Panc1 (cell line): ENCODE results near the gene RANBP3. TPM values are rescaled to one million over a fixed set of nuclear protein-coding genes. Genes with fewer than 3 reads are reported as not detected.

Experiments
- ATAC-seq: fragments of 200-7000 bp; cut with Tn5 transposase; 2 replicates; pipeline ENCODE4 v1.9.1; 2020; ENCODE audit warnings: mild to moderate bottlenecking, moderate library complexity
- BruUV-seq: library from RNA; stranded (reverse); fragments of 400-500 nt; replicated peaks from 2 replicates; lab custom pipeline; 2021; lab: Mats Ljungman, UMichigan
- CTCF ChIA-PET: fragments of 300-600 bp; sonication (Branson Sonifier 250); formaldehyde crosslinking; loops from one replicate; lab custom pipeline; 2022; ENCODE audit warnings: antibody characterized with exemption; lab: Charles Lee
- POLR2A ChIA-PET: fragments of 300-600 bp; sonication (Branson Sonifier 250); formaldehyde crosslinking; loops from one replicate; lab custom pipeline; 2022; ENCODE audit warnings: antibody characterized with exemption; lab: Charles Lee
- DNase-seq: peaks from one replicate; pipeline ENCODE4 v3.0.0-alpha.2; 2010; ENCODE audit warnings: low read depth, low spot score
- H3K27ac ChIP-seq: 2 replicates; pipeline ENCODE4 v1.5.1; 2011; ENCODE audit warnings: mild to moderate bottlenecking, low read length, inconsistent platforms
- H3K27me3 ChIP-seq: fragments of 200-500 bp; sonication (Bioruptor generic); 2 replicates; pipeline ENCODE4 v1.6.0; 2014; ENCODE audit warnings: low read length, inconsistent platforms; ENCODE audit not compliant: control insufficient read depth, insufficient read depth
- H3K36me3 ChIP-seq: fragments of 200-500 bp; sonication (Bioruptor generic); 2 replicates; pipeline ENCODE4 v1.5.1; 2014; ENCODE audit warnings: inconsistent platforms, mild to moderate bottlenecking, low read length, moderate library complexity; ENCODE audit not compliant: control insufficient read depth, insufficient read depth
- H3K4me1 ChIP-seq: 2 replicates; pipeline ENCODE4 v1.5.1; 2011; ENCODE audit warnings: inconsistent platforms, mild to moderate bottlenecking, low read length, moderate library complexity; ENCODE audit not compliant: control insufficient read depth, insufficient read depth
- H3K4me3 ChIP-seq, 2 experiments: 2 replicates each; pipeline ENCODE4 v1.5.1; 2011 to 2012; ENCODE audit warnings: low read depth in 2 of 2, low read length in 2 of 2, mild to moderate bottlenecking in 2 of 2, inconsistent platforms in 1 of 2, moderate library complexity in 1 of 2
- H3K9me3 ChIP-seq: fragments of 200-500 bp; sonication (Bioruptor generic); 2 replicates; pipeline ENCODE4 v1.5.1; 2014; ENCODE audit warnings: low read depth, mild to moderate bottlenecking, inconsistent platforms, low read length, moderate library complexity; ENCODE audit not compliant: control insufficient read depth, insufficient read depth
- POLR2AphosphoS5 ChIP-seq: IDR thresholded peaks from 2 replicates; pipeline ENCODE4 v1.6.1; 2012; ENCODE audit warnings: mild to moderate bottlenecking, low read depth, low read length, moderate library complexity
- SIN3A ChIP-seq: IDR thresholded peaks from 2 replicates; pipeline ENCODE4 v1.6.1; 2012; ENCODE audit warnings: low read depth, mild to moderate bottlenecking, low read length, moderate library complexity, borderline replicate concordance; ENCODE audit not compliant: insufficient read depth
- TCF7L2 ChIP-seq: IDR thresholded peaks from 2 replicates; pipeline ENCODE4 v1.6.1; 2011; ENCODE audit warnings: mild to moderate bottlenecking, low read depth, low read length, inconsistent platforms
- in situ Hi-C: cut with HindIII; loops from 2 replicates; pipeline ENCODE4 v1.10.0; 2016; ENCODE audit warnings: low sequenced_read_pairs, low pct_unique_long_range_greater_than_20kb
- intact Hi-C: fragments of 100-400 bp; cut with micrococcal nuclease; formaldehyde crosslinking; loops from one replicate; pipeline ENCODE4 v1.10.0; 2022; ENCODE audit not compliant: unreplicated experiment
- total RNA-seq: library from RNA; stranded (reverse); gene quantifications from one replicate; pipeline ENCODE4 v1.2.1, GENCODE V29; 2021; ENCODE audit not compliant: unreplicated experiment
- TF ChIP-seq, protein P1 (sequence below): fragments of 450-650 bp; IDR thresholded peaks from 2 replicates; pipeline ENCODE4 v1.5.1; 2017; ENCODE audit warnings: mild to moderate bottlenecking
- TF ChIP-seq, protein P2 (sequence below), 2 experiments: IDR thresholded peaks; 2 replicates each; pipeline ENCODE4 v1.6.1; 2011 to 2012; ENCODE audit warnings: low read depth in 2 of 2, control low read depth in 1 of 2, low read length in 1 of 2, mild to moderate bottlenecking in 1 of 2, moderate library complexity in 1 of 2; ENCODE audit not compliant: insufficient read depth in 1 of 2

RANBP3 gene
- total RNA-seq, 1 experiment from 2014 or later: 54.6 TPM

DNA sequence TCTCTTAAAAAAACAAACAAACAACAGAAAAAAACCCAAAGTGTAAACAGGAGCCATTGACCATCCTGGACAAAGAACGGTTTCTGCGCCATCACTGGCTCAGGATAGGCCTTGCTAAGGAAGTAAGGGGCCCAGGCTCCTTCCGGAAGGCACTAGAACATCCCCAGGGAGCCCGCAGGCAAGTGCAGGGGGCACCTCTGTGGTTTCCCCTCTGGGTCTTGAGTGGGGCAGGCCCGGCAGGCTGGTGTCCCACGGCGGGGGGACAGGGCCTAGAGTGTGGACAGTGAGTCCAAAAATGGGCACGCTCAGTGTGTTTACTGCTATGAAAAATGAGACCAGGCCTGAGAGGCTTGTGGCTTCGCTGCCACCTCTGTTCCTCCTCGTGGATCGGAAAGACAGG, 14.8 kb upstream of the RANBP3 start:
- no TSS peak for BruUV-seq
- CTCF ChIA-PET: no interaction called here
- Histone ChIP-seq H3K36me3 (no peaks in the 10 kb centered on the region), H3K27me3 (no peaks in the 10 kb centered on the region), H3K27ac (no peak overlapping the region), H3K9me3 (no peaks in the 10 kb centered on the region), H3K4me3 (no peak overlapping the region), H3K4me1 (peaks cover 5% of the 10 kb centered on the region; the same call in 1 of the 2 replicates)
- TF ChIP-seq, protein P1, sequence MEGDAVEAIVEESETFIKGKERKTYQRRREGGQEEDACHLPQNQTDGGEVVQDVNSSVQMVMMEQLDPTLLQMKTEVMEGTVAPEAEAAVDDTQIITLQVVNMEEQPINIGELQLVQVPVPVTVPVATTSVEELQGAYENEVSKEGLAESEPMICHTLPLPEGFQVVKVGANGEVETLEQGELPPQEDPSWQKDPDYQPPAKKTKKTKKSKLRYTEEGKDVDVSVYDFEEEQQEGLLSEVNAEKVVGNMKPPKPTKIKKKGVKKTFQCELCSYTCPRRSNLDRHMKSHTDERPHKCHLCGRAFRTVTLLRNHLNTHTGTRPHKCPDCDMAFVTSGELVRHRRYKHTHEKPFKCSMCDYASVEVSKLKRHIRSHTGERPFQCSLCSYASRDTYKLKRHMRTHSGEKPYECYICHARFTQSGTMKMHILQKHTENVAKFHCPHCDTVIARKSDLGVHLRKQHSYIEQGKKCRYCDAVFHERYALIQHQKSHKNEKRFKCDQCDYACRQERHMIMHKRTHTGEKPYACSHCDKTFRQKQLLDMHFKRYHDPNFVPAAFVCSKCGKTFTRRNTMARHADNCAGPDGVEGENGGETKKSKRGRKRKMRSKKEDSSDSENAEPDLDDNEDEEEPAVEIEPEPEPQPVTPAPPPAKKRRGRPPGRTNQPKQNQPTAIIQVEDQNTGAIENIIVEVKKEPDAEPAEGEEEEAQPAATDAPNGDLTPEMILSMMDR: no peak
- TF ChIP-seq POLR2AphosphoS5: no peak
- TF ChIP-seq TCF7L2: no peak
- TF ChIP-seq, protein P2, sequence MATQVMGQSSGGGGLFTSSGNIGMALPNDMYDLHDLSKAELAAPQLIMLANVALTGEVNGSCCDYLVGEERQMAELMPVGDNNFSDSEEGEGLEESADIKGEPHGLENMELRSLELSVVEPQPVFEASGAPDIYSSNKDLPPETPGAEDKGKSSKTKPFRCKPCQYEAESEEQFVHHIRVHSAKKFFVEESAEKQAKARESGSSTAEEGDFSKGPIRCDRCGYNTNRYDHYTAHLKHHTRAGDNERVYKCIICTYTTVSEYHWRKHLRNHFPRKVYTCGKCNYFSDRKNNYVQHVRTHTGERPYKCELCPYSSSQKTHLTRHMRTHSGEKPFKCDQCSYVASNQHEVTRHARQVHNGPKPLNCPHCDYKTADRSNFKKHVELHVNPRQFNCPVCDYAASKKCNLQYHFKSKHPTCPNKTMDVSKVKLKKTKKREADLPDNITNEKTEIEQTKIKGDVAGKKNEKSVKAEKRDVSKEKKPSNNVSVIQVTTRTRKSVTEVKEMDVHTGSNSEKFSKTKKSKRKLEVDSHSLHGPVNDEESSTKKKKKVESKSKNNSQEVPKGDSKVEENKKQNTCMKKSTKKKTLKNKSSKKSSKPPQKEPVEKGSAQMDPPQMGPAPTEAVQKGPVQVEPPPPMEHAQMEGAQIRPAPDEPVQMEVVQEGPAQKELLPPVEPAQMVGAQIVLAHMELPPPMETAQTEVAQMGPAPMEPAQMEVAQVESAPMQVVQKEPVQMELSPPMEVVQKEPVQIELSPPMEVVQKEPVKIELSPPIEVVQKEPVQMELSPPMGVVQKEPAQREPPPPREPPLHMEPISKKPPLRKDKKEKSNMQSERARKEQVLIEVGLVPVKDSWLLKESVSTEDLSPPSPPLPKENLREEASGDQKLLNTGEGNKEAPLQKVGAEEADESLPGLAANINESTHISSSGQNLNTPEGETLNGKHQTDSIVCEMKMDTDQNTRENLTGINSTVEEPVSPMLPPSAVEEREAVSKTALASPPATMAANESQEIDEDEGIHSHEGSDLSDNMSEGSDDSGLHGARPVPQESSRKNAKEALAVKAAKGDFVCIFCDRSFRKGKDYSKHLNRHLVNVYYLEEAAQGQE (IDR thresholded peaks at IDR 0.05; ENCODE audit: insufficient read depth in 1 of 2, low read depth in 2 of 2, low read length in 1 of 2): no peak
- no peak for TF ChIP-seq SIN3A
- ATAC-seq (no peak), DNase-seq (no peak)
- POLR2A ChIA-PET: interaction anchor here (0.6 kb wide), 1 partner anchor 1890 kb away, joined by 10 read pairs; no protein-coding TSS in a partner anchor
- intact Hi-C loops (no loop called here), in situ Hi-C loops (no loop called here)

DNA sequence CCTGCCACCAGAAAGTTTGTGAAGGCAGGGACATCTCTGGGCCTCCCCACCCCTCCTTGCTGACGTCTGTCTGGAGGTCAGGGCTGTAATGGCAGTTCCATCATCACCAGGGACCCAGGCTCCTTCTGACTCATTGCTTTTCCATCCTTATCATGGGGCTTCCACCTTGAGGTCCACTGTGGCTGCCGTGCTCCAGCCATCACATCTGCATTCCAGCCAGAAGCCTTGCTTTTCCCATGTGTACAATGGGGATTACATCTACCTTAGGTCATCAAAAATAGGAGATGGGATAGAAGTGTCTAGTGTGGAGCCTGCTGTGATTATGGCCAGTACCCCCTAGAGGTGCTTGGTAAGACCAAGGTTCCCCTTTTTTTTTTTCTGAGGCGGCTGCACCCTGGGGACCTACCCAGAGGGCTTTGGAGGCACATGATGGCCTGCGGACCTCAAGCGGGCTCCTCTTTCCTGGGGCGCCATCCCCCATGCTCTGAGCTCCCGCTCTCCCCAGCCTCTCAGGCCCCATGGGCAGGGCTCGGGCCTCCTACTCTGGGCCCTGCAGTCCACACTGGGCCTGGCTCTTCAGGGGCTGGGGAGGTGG, 13.4 kb upstream of the RANBP3 start:
- H3K27ac ChIP-seq: no peak overlapping the region
- ATAC-seq (no peak), DNase-seq (no peak)
- no peak overlapping the region for H3K4me3 ChIP-seq
- in situ Hi-C loops (no loop called here), intact Hi-C loops (no loop called here)
- no peaks in the 10 kb centered on the region for H3K9me3 ChIP-seq
- CTCF ChIA-PET: no interaction called here
- BruUV-seq: no TSS peak
- TF ChIP-seq POLR2AphosphoS5 (no peak), TCF7L2 (no peak), SIN3A (no peak)
- TF ChIP-seq, protein P1: no peak
- TF ChIP-seq, protein P2 (IDR thresholded peaks at IDR 0.05; ENCODE audit: insufficient read depth in 1 of 2, low read depth in 2 of 2, low read length in 1 of 2): no peak
- peaks cover 8% of the 10 kb centered on the region; the same call in 1 of the 2 replicates for H3K4me1 ChIP-seq
- no peaks in the 10 kb centered on the region for H3K36me3 ChIP-seq
- POLR2A ChIA-PET: no interaction called here
- no peaks in the 10 kb centered on the region for H3K27me3 ChIP-seq
